ENCODE measurements around the gene CCDC154. TPM values are rescaled to one million over a fixed set of nuclear protein-coding genes. Genes with fewer than 3 reads are reported as not detected.

CCDC154 gene
- total and polyA plus RNA-seq, 9 of the 15 experiments (the other 6 are each of a cell fraction or from before 2014, with no cell fraction given), result 0.15 to 1.4 (median 0.20) TPM; not detected in 5

DNA sequence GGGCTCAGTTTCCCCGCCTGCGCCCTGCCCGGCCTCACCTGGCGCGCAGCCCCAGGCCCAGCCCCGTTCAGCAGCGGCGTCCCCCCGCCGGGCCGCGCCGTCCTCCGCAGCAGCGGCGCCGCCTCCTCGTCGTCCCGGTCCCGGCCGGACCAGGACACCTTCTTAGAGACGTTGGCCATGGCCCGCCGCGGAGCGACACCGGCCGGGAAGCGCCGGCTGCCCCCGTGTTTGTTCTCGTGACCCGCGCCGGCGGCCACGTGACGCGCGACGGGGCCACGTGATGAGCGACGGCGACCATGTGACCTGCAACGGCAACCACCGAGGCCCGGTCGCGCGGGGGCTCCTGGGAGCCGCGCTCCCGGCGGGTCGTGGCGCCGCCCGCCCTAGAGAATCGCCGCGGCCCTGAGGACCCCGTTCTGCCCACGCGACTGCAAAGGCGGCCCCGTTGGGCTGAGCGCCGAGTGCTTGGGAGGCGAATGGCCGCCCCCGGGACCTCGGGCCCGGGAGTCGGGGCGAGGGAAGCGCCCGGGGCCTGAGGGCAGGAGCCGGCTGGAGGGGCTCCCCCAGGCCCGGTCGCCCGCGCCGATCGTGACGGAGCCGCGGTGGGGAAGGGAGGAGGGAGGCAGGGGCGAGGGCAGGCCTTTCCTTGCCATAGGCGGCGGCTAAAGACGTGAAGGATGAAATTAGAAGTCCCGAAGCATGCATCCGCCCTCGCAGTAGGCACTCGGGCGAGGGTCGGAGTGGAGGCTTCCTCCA, 30.6 kb upstream of the CCDC154 start, which contains the start of gene CLCN7 (continued):
- TF ChIP-seq, protein P1, sequence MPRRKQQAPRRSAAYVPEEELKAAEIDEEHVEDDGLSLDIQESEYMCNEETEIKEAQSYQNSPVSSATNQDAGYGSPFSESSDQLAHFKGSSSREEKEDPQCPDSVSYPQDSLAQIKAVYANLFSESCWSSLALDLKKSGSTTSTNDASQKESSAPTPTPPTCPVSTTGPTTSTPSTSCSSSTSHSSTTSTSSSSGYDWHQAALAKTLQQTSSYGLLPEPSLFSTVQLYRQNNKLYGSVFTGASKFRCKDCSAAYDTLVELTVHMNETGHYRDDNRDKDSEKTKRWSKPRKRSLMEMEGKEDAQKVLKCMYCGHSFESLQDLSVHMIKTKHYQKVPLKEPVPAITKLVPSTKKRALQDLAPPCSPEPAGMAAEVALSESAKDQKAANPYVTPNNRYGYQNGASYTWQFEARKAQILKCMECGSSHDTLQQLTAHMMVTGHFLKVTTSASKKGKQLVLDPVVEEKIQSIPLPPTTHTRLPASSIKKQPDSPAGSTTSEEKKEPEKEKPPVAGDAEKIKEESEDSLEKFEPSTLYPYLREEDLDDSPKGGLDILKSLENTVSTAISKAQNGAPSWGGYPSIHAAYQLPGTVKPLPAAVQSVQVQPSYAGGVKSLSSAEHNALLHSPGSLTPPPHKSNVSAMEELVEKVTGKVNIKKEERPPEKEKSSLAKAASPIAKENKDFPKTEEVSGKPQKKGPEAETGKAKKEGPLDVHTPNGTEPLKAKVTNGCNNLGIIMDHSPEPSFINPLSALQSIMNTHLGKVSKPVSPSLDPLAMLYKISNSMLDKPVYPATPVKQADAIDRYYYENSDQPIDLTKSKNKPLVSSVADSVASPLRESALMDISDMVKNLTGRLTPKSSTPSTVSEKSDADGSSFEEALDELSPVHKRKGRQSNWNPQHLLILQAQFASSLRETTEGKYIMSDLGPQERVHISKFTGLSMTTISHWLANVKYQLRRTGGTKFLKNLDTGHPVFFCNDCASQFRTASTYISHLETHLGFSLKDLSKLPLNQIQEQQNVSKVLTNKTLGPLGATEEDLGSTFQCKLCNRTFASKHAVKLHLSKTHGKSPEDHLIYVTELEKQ (CRISPR knock-in tag; IDR thresholded peaks at IDR 0.05), result no peak
- TF ChIP-seq, protein P2, sequence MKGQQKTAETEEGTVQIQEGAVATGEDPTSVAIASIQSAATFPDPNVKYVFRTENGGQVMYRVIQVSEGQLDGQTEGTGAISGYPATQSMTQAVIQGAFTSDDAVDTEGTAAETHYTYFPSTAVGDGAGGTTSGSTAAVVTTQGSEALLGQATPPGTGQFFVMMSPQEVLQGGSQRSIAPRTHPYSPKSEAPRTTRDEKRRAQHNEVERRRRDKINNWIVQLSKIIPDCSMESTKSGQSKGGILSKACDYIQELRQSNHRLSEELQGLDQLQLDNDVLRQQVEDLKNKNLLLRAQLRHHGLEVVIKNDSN (CRISPR knock-in tag; IDR thresholded peaks at IDR 0.05), result peak; percentile 98
- TF ChIP-seq ZBTB8A (IDR thresholded peaks at IDR 0.05; ENCODE audit: partially characterized antibody) (no peak), KAT8 (IDR thresholded peaks at IDR 0.05; ENCODE audit: low read depth) (no peak), NR4A1 (CRISPR knock-in tag; IDR thresholded peaks at IDR 0.05) (peak; percentile 48; the same call in 1 of the 2 replicates), NR4A1 (tag; IDR thresholded peaks at IDR 0.05) (peak; percentile 42; the same call in 1 of the 2 replicates), HNRNPH1 (optimal IDR thresholded peaks at IDR 0.05; ENCODE audit: low read depth, low read length) (no peak), NFE2 (IDR thresholded peaks at IDR 0.05; ENCODE audit: low read depth) (no peak), ARID3B (CRISPR knock-in tag; IDR thresholded peaks at IDR 0.05; ENCODE audit: borderline replicate concordance) (no peak; the same call in 1 of the 2 replicates), SMC3 (conservative IDR thresholded peaks at IDR 0.05; ENCODE audit: insufficient read depth, low read depth, low read length) (no peak), KDM2B (CRISPR knock-in tag; IDR thresholded peaks at IDR 0.05) (no peak), ETV5 (CRISPR knock-in tag; IDR thresholded peaks at IDR 0.05; ENCODE audit: low read depth) (peak; percentile 59; the same call in 1 of the 2 replicates), YBX1 (IDR thresholded peaks at IDR 0.05) (no peak), EGR1 (conservative IDR thresholded peaks at IDR 0.05) (peak; percentile 57), HMG20A (CRISPR knock-in tag; conservative IDR thresholded peaks at IDR 0.05) (no peak), XRCC3 (IDR thresholded peaks at IDR 0.05) (no peak), ESRRA (IDR thresholded peaks at IDR 0.05; ENCODE audit: borderline replicate concordance, low read depth) (peak; percentile 49; the same call in 1 of the 2 replicates)
- TF ChIP-seq, protein P3, sequence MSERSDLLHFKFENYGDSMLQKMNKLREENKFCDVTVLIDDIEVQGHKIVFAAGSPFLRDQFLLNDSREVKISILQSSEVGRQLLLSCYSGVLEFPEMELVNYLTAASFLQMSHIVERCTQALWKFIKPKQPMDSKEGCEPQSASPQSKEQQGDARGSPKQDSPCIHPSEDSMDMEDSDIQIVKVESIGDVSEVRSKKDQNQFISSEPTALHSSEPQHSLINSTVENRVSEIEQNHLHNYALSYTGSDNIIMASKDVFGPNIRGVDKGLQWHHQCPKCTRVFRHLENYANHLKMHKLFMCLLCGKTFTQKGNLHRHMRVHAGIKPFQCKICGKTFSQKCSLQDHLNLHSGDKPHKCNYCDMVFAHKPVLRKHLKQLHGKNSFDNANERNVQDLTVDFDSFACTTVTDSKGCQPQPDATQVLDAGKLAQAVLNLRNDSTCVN (CRISPR knock-in tag; IDR thresholded peaks at IDR 0.05), result no peak
- TF ChIP-seq, protein P4, sequence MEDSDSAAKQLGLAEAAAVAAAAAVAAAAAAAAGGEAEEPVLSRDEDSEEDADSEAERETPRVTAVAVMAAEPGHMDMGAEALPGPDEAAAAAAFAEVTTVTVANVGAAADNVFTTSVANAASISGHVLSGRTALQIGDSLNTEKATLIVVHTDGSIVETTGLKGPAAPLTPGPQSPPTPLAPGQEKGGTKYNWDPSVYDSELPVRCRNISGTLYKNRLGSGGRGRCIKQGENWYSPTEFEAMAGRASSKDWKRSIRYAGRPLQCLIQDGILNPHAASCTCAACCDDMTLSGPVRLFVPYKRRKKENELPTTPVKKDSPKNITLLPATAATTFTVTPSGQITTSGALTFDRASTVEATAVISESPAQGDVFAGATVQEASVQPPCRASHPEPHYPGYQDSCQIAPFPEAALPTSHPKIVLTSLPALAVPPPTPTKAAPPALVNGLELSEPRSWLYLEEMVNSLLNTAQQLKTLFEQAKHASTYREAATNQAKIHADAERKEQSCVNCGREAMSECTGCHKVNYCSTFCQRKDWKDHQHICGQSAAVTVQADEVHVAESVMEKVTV (CRISPR knock-in tag; IDR thresholded peaks at IDR 0.05), result no peak
